B cell (primary cell): ENCODE data around the gene MSL1.

Source experiments
- EZH2 ChIP-seq: IDR thresholded peaks from 2 replicates; pipeline ENCODE4 v1.6.1; 2012; ENCODE audit warnings: borderline replicate concordance, low read depth, mild to moderate bottlenecking, moderate library complexity, low read length; ENCODE audit not compliant: insufficient read depth, poor library complexity, severe bottlenecking
- TF ChIP-seq, protein P1 (sequence below): fragments of 200-600 bp; IDR thresholded peaks from one replicate; pipeline ENCODE4 v1.8.0; 2022; ENCODE audit warnings: antibody characterized with exemption, mild to moderate bottlenecking

GRCh38 chr17:40105861-40106759, 15.7 kb upstream of the MSL1 start:
- TF ChIP-seq, protein P1, sequence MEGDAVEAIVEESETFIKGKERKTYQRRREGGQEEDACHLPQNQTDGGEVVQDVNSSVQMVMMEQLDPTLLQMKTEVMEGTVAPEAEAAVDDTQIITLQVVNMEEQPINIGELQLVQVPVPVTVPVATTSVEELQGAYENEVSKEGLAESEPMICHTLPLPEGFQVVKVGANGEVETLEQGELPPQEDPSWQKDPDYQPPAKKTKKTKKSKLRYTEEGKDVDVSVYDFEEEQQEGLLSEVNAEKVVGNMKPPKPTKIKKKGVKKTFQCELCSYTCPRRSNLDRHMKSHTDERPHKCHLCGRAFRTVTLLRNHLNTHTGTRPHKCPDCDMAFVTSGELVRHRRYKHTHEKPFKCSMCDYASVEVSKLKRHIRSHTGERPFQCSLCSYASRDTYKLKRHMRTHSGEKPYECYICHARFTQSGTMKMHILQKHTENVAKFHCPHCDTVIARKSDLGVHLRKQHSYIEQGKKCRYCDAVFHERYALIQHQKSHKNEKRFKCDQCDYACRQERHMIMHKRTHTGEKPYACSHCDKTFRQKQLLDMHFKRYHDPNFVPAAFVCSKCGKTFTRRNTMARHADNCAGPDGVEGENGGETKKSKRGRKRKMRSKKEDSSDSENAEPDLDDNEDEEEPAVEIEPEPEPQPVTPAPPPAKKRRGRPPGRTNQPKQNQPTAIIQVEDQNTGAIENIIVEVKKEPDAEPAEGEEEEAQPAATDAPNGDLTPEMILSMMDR: no peak
- TF ChIP-seq EZH2: no peak
